HG02798 (cell line): ENCODE measurements around the gene RNF31.

ENCODE experiments used
- ATAC-seq: cut with Tn5 transposase; IDR thresholded peaks from one replicate; pipeline ENCODE4 v1.9.1; 2021; ENCODE audit warnings: mild to moderate bottlenecking; ENCODE audit not compliant: unreplicated experiment, poor library complexity

RNF31 gene

GRCh38 chr14:24179294-24179960 lies 32.1 kb downstream of the RNF31 start:
- ATAC-seq, result no peak

GRCh38 chr14:24179961-24180796 lies 32.9 kb downstream of the RNF31 start:
- no peak for ATAC-seq

- ATAC-seq, result no peak
Measured at GRCh38 chr14:24181371-24182077, 34.2 kb downstream of the RNF31 start.

GRCh38 chr14:24182110-24182882 lies 35.0 kb downstream of the RNF31 start:
- no peak for ATAC-seq

- ATAC-seq, result no peak
Measured at GRCh38 chr14:24183014-24183481, 35.8 kb downstream of the RNF31 start.

GRCh38 chr14:24184104-24184970 lies 37.0 kb downstream of the RNF31 start:
- ATAC-seq, result no peak

GRCh38 chr14:24185026-24185425 lies 37.7 kb downstream of the RNF31 start:
- ATAC-seq, result no peak

- ATAC-seq, result no peak
Measured at GRCh38 chr14:24185741-24186140, 38.4 kb downstream of the RNF31 start.

- no peak for ATAC-seq
Measured at GRCh38 chr14:24186831-24187538, 39.7 kb downstream of the RNF31 start.

GRCh38 chr14:24187539-24187915 lies 40.2 kb downstream of the RNF31 start:
- ATAC-seq, result no peak

GRCh38 chr14:24188251-24189058 lies 41.2 kb downstream of the RNF31 start, which contains the start of gene IPO4:
TSS of gene IPO4 (minus strand) at chr14:24188816. CDS start at chr14:24188787, 29 bp downstream.
- ATAC-seq, result peak; percentile 94

GRCh38 chr14:24189059-24189375 lies 41.7 kb downstream of the RNF31 start:
- no peak for ATAC-seq

GRCh38 chr14:24189460-24189859 lies 42.2 kb downstream of the RNF31 start:
- no peak for ATAC-seq

GRCh38 chr14:24190416-24190815 lies 43.1 kb downstream of the RNF31 start:
- ATAC-seq, result no peak

- no peak for ATAC-seq
Measured at GRCh38 chr14:24192933-24193332, 45.6 kb downstream of the RNF31 start.

GRCh38 chr14:24194186-24194872 lies 47.0 kb downstream of the RNF31 start:
- ATAC-seq, result no peak

GRCh38 chr14:24194873-24195185 lies 47.5 kb downstream of the RNF31 start:
- ATAC-seq, result no peak
